ENCODE measurements around the gene AUNIP. TPM values are rescaled to one million over a fixed set of nuclear protein-coding genes. Genes with fewer than 3 reads are reported as not detected.

The AUNIP gene
- total RNA-seq, 2 experiments from 2014 or later: 4.8 TPM

- H3K27me3 Mint-ChIP-seq: no peaks in the 10 kb centered on the region
- peaks cover 16% of the 10 kb centered on the region for H3K4me1 Mint-ChIP-seq
- DNase-seq (no peak), ATAC-seq (ENCODE audit: low read depth) (no peak)
- no peak overlapping the region for H3K27ac Mint-ChIP-seq
- H3K4me3 Mint-ChIP-seq: no peak overlapping the region
- no peaks in the 10 kb centered on the region for H3K9me3 Mint-ChIP-seq
- POLR2A ChIA-PET: no interaction called here
- H3K36me3 Mint-ChIP-seq: peaks cover 27% of the 10 kb centered on the region
Measured at GRCh38 chr1:25825605-25826004, 33.7 kb downstream of the AUNIP start.

- no peaks in the 10 kb centered on the region for H3K27me3 Mint-ChIP-seq
- H3K4me3 Mint-ChIP-seq: peak overlapping the region; percentile 88
- H3K4me1 Mint-ChIP-seq: peaks cover 32% of the 10 kb centered on the region
- peaks cover 14% of the 10 kb centered on the region for H3K36me3 Mint-ChIP-seq
- H3K9me3 Mint-ChIP-seq: no peaks in the 10 kb centered on the region
- POLR2A ChIA-PET: interaction anchor here (1.3 to 2.8 kb wide), 2 partner anchors 83 to 175 kb away, joined by 3 to 17 read pairs; partner anchors contain the start of gene PAFAH2
- ATAC-seq (ENCODE audit: low read depth) (no peak), DNase-seq (no peak)
- H3K27ac Mint-ChIP-seq: peak overlapping the region; percentile 96
Measured at GRCh38 chr1:25821630-25822091, 37.6 kb downstream of the AUNIP start.

GRCh38 chr1:25821112-25821476, 38.2 kb downstream of the AUNIP start:
- Mint-ChIP-seq H3K4me1 (peaks cover 30% of the 10 kb centered on the region), H3K4me3 (peak overlapping the region; percentile 88), H3K27me3 (no peaks in the 10 kb centered on the region), H3K36me3 (peaks cover 13% of the 10 kb centered on the region), H3K9me3 (no peaks in the 10 kb centered on the region), H3K27ac (peak overlapping the region; percentile 96)
- DNase-seq (no peak), ATAC-seq (ENCODE audit: low read depth) (no peak)
- POLR2A ChIA-PET: interaction anchor here (1.0 to 2.8 kb wide), 5 partner anchors 53 to 386 kb away, joined by 3 to 17 read pairs (median 9); partner anchors contain the start of genes PAFAH2 and PAQR7

- peaks cover 30% of the 10 kb centered on the region for H3K4me1 Mint-ChIP-seq
- ATAC-seq (ENCODE audit: low read depth) (peak; percentile 80), DNase-seq (peak; percentile 78)
- H3K27me3 Mint-ChIP-seq: no peaks in the 10 kb centered on the region
- H3K9me3 Mint-ChIP-seq: no peaks in the 10 kb centered on the region
- H3K4me3 Mint-ChIP-seq: peak overlapping the region; percentile 93
- peaks cover 12% of the 10 kb centered on the region for H3K36me3 Mint-ChIP-seq
- POLR2A ChIA-PET: interaction anchor here (0.6 to 2.8 kb wide), 15 partner anchors 20 to 573 kb away, joined by 3 to 17 read pairs (median 5); partner anchors contain the start of genes PAFAH2, PAQR7, RSRP1 and SELENON
- peak overlapping the region; percentile 96 for H3K27ac Mint-ChIP-seq
Measured at GRCh38 chr1:25820247-25821111, 38.8 kb downstream of the AUNIP start.

GRCh38 chr1:25819491-25820246, 39.6 kb downstream of the AUNIP start, which contains the start of gene MTFR1L:
Gene MTFR1L (plus strand): TSS chr1:25819954. CDS start chr1:25823105, 3,151 bp downstream.
- peak; percentile 83 for ATAC-seq (ENCODE audit: low read depth)

GRCh38 chr1:25818569-25818968, 40.7 kb downstream of the AUNIP start:
- Mint-ChIP-seq H3K9me3 (no peaks in the 10 kb centered on the region), H3K27me3 (no peaks in the 10 kb centered on the region), H3K36me3 (peaks cover 12% of the 10 kb centered on the region), H3K4me1 (peaks cover 30% of the 10 kb centered on the region), H3K27ac (peak overlapping the region; percentile 91), H3K4me3 (peak overlapping the region; percentile 93)
- ATAC-seq (ENCODE audit: low read depth): no peak
- POLR2A ChIA-PET: interaction anchor here (0.6 to 2.8 kb wide), 3 partner anchors 18 to 210 kb away, joined by 3 to 17 read pairs (median 13); partner anchors contain the start of genes PAFAH2 and SELENON
- no peak for DNase-seq

More at GRCh38 chr1:25819491-25820246, 39.6 kb downstream of the AUNIP start, which contains the start of gene MTFR1L:
- POLR2A ChIA-PET: interaction anchor here (0.6 to 2.8 kb wide), 17 partner anchors 19 to 588 kb away, joined by 3 to 17 read pairs (median 5); partner anchors contain the start of genes PAFAH2, PAQR7, RSRP1 and SELENON
- H3K27me3 Mint-ChIP-seq: no peaks in the 10 kb centered on the region
- H3K36me3 Mint-ChIP-seq: peaks cover 12% of the 10 kb centered on the region
- H3K4me1 Mint-ChIP-seq: peaks cover 30% of the 10 kb centered on the region
- peak; percentile 94 for DNase-seq
- peak within 1 kb of the TSS; percentile 93 for H3K4me3 Mint-ChIP-seq
- peak within 1 kb of the TSS; percentile 96 for H3K27ac Mint-ChIP-seq
- H3K9me3 Mint-ChIP-seq: no peaks in the 10 kb centered on the region

- Mint-ChIP-seq H3K4me3 (peak overlapping the region; percentile 93), H3K4me1 (peaks cover 30% of the 10 kb centered on the region), H3K27ac (peak overlapping the region; percentile 73), H3K36me3 (peaks cover 12% of the 10 kb centered on the region), H3K27me3 (no peaks in the 10 kb centered on the region), H3K9me3 (no peaks in the 10 kb centered on the region)
- POLR2A ChIA-PET: no interaction called here
- DNase-seq: peak; percentile 25
- ATAC-seq (ENCODE audit: low read depth): no peak
Measured at GRCh38 chr1:25817840-25818501, 41.3 kb downstream of the AUNIP start.

GRCh38 chr1:25816112-25816718, 43.0 kb downstream of the AUNIP start:
- Mint-ChIP-seq H3K4me3 (no peak overlapping the region), H3K4me1 (peaks cover 21% of the 10 kb centered on the region), H3K27me3 (no peaks in the 10 kb centered on the region), H3K27ac (no peak overlapping the region), H3K9me3 (no peaks in the 10 kb centered on the region), H3K36me3 (peaks cover 5% of the 10 kb centered on the region)
- ATAC-seq (ENCODE audit: low read depth) (no peak), DNase-seq (no peak)
- POLR2A ChIA-PET: no interaction called here

- no peak overlapping the region for H3K4me3 Mint-ChIP-seq
- POLR2A ChIA-PET: no interaction called here
- DNase-seq (no peak), ATAC-seq (ENCODE audit: low read depth) (no peak)
- no peaks in the 10 kb centered on the region for H3K9me3 Mint-ChIP-seq
- no peak overlapping the region for H3K27ac Mint-ChIP-seq
- H3K27me3 Mint-ChIP-seq: no peaks in the 10 kb centered on the region
- no peaks in the 10 kb centered on the region for H3K36me3 Mint-ChIP-seq
- H3K4me1 Mint-ChIP-seq: peaks cover 18% of the 10 kb centered on the region
Measured at GRCh38 chr1:25815208-25816111, 43.8 kb downstream of the AUNIP start.

- POLR2A ChIA-PET: no interaction called here
- Mint-ChIP-seq H3K27me3 (no peaks in the 10 kb centered on the region), H3K4me1 (peaks cover 18% of the 10 kb centered on the region), H3K36me3 (no peaks in the 10 kb centered on the region), H3K4me3 (no peak overlapping the region), H3K9me3 (no peaks in the 10 kb centered on the region), H3K27ac (no peak overlapping the region)
- peak; percentile 9 for DNase-seq
- no peak for ATAC-seq (ENCODE audit: low read depth)
Measured at GRCh38 chr1:25814549-25815087, 44.6 kb downstream of the AUNIP start.

GRCh38 chr1:25813734-25814471, 45.4 kb downstream of the AUNIP start:
- Mint-ChIP-seq H3K27ac (no peak overlapping the region), H3K36me3 (no peaks in the 10 kb centered on the region), H3K9me3 (no peaks in the 10 kb centered on the region), H3K27me3 (no peaks in the 10 kb centered on the region), H3K4me1 (peaks cover 13% of the 10 kb centered on the region), H3K4me3 (no peak overlapping the region)
- DNase-seq (peak; percentile 27), ATAC-seq (ENCODE audit: low read depth) (no peak)
- POLR2A ChIA-PET: no interaction called here

Data from activated naive CD8-positive, alpha-beta T cell treated with anti-CD3 and anti-CD28 coated beads, Interleukin-2, amount 10 ng/mL, durations not matched to agents 7 days and 5 days (primary cell).